A549 (cell line): ENCODE results near the gene ARL2BP. TPM values are rescaled to one million over a fixed set of nuclear protein-coding genes. Genes with fewer than 3 reads are reported as not detected.
"Not testable (repeated sequence)": the region's sequence is repeated elsewhere in the genome, so short reads cannot be mapped to it uniquely, and the experiment has no call there.

Experiments
- ATAC-seq, 2 experiments: fragments of 200-7000 bp in 1 of 2; fragments of >200 bp in 1 of 2; cut with Nextera tagmentation in 1 of 2; cut with Tn5 transposase in 1 of 2; 3 replicates each; pipeline versions ENCODE4 v1.8.0 to v1.9.1; 2018 to 2020; ENCODE audit warnings: mild to moderate bottlenecking in 1 of 2, moderate library complexity in 1 of 2
- CTCF ChIA-PET: fragments of 300-600 bp; sonication (Branson Sonifier 250); formaldehyde crosslinking; extraction: SDS; loops from one replicate; lab custom pipeline; 2021; ENCODE audit warnings: antibody characterized with exemption, inconsistent platforms; lab: Yijun Ruan, JAX
- POLR2A ChIA-PET: fragments of 350-600 bp; formaldehyde crosslinking; extraction: SDS; loops from one replicate; lab custom pipeline; 2021; ENCODE audit warnings: antibody characterized with exemption, inconsistent platforms; lab: Yijun Ruan, JAX
- DNase-seq, 2 experiments: peaks; one replicate each; pipeline versions ENCODE4 v3.0.0 to v3.0.0-alpha.2; 2011 to 2016; ENCODE audit warnings: low read depth in 1 of 2, low spot score in 1 of 2
- FAIRE-seq: peaks from 2 replicates; lab custom pipeline; 2011; peaks lifted over from hg19 to GRCh38; lab: Jason Lieb, UNC
- H3K27ac ChIP-seq, 2 experiments: fragments of >200 bp; sonication (Bioruptor Twin); formaldehyde crosslinking; 3 replicates each; pipeline ENCODE4 v1.5.1; 2016 to 2017
- H3K4me1 ChIP-seq: fragments of >200 bp; sonication (Bioruptor Twin); formaldehyde crosslinking; 3 replicates; pipeline ENCODE4 v1.6.1; 2016
- H3K4me2 ChIP-seq: fragments of >200 bp; sonication (Bioruptor Twin); formaldehyde crosslinking; 3 replicates; pipeline ENCODE4 v1.6.1; 2016
- H3K4me3 ChIP-seq: fragments of >200 bp; sonication (Bioruptor Twin); formaldehyde crosslinking; 3 replicates; pipeline ENCODE4 v1.5.1; 2016
- H3K9me3 ChIP-seq: fragments of >200 bp; sonication (Bioruptor Twin); formaldehyde crosslinking; 3 replicates; pipeline ENCODE4 v1.6.1; 2016
- BHLHE40 ChIP-seq: IDR thresholded peaks from 2 replicates; pipeline ENCODE4 v1.6.1; 2012; ENCODE audit warnings: low read depth, low read length, inconsistent platforms
- CBX2 ChIP-seq: fragments of 200-600 bp; sonication (generic); IDR thresholded peaks from 2 replicates; pipeline ENCODE4 v1.6.1; 2016; ENCODE audit warnings: low read depth, mild to moderate bottlenecking, borderline replicate concordance
- EHF ChIP-seq: fragments of 250-450 bp; sonication (Bioruptor Pico); IDR thresholded peaks from 2 replicates; pipeline ENCODE4 v1.5.0; 2020; ENCODE audit warnings: mild to moderate bottlenecking
- EHMT2 ChIP-seq: fragments of 200-600 bp; sonication (generic); IDR thresholded peaks from 2 replicates; pipeline ENCODE4 v1.6.1; 2016; ENCODE audit warnings: antibody characterized with exemption, low read depth, mild to moderate bottlenecking, moderate library complexity
- HOXB5 ChIP-seq: fragments of 250-450 bp; sonication (Bioruptor Pico); IDR thresholded peaks from 2 replicates; pipeline ENCODE4 v1.5.0; 2020; ENCODE audit warnings: mild to moderate bottlenecking, moderate library complexity
- KDM1A ChIP-seq: fragments of 200-600 bp; sonication (generic); IDR thresholded peaks from 2 replicates; pipeline ENCODE4 v1.6.1; 2016; ENCODE audit warnings: low read depth, mild to moderate bottlenecking
- MAZ ChIP-seq: fragments of 150-350 bp; IDR thresholded peaks from 2 replicates; pipeline ENCODE4 v1.6.1; 2014; ENCODE audit warnings: antibody characterized with exemption, low read depth, low read length, borderline replicate concordance
- MYC ChIP-seq: IDR thresholded peaks from 2 replicates; pipeline ENCODE4 v1.6.1; 2012; ENCODE audit warnings: mild to moderate bottlenecking, inconsistent platforms, low read length, improper control_type of control experiment, borderline replicate concordance
- POLR2AphosphoS2 ChIP-seq: conservative IDR thresholded peaks from 2 replicates; pipeline ENCODE4 v1.6.1; 2012; ENCODE audit warnings: low read length, improper control_type of control experiment, inconsistent platforms
- RAD21 ChIP-seq, 2 experiments: fragments of >200 bp in 1 of 2; sonication (Bioruptor Twin) in 1 of 2; formaldehyde crosslinking in 1 of 2; IDR thresholded peaks in 1 of 2; conservative IDR thresholded peaks in 1 of 2; 2 replicates in 1 of 2; 3 replicates in 1 of 2; pipeline ENCODE4 v1.6.1; 2012 to 2018; ENCODE audit warnings: inconsistent platforms in 1 of 2
- RNF2 ChIP-seq: fragments of 200-600 bp; sonication (generic); IDR thresholded peaks from 2 replicates; pipeline ENCODE4 v1.6.1; 2016; ENCODE audit warnings: low read depth, mild to moderate bottlenecking, antibody characterized with exemption, moderate library complexity, borderline replicate concordance
- SMC3 ChIP-seq: fragments of >200 bp; sonication (Bioruptor Twin); formaldehyde crosslinking; IDR thresholded peaks from 3 replicates; pipeline ENCODE4 v1.6.1; 2018; ENCODE audit warnings: inconsistent platforms
- ZC3H11A ChIP-seq: fragments of 450-650 bp; IDR thresholded peaks from 2 replicates; pipeline ENCODE4 v1.6.1; 2014; ENCODE audit warnings: antibody characterized with exemption, mild to moderate bottlenecking
- WGBS: methylation state at CpG from one replicate; pipeline ENCODE4 v1.1.6; 2017; ENCODE audit errors: missing lambda C conversion rate; 5-methylcytosine and 5-hydroxymethylcytosine counted together
- polyA plus RNA-seq, 4 experiments: library from polyadenylated mRNA; depleted of rRNA in 3 of 4; stranded (reverse); fragments of >200 nt; fragmentation: RNase III in 1 of 4; extraction: RNeasy Plus Mini Kit Qiagen cat#74134 plus additional on column Dnase treatment in 1 of 4; gene quantifications; 2 replicates in 3 of 4; 3 replicates in 1 of 4; pipeline ENCODE4 v1.2.3, GENCODE V29; 2011 to 2017
- TF ChIP-seq, protein P1 (sequence below): IDR thresholded peaks from 2 replicates; pipeline ENCODE4 v1.6.1; 2012
- TF ChIP-seq, protein P2 (sequence below): fragments of 200-600 bp; sonication (generic); IDR thresholded peaks from 2 replicates; pipeline ENCODE4 v1.6.1; 2016; ENCODE audit warnings: antibody characterized with exemption, mild to moderate bottlenecking, moderate library complexity
- TF ChIP-seq, protein P3 (sequence below): fragments of 450-650 bp; IDR thresholded peaks from 2 replicates; pipeline ENCODE4 v1.6.1; 2014; ENCODE audit warnings: antibody characterized with exemption
- TF ChIP-seq, protein P4 (sequence below): IDR thresholded peaks from 2 replicates; pipeline ENCODE4 v1.6.1; 2012; ENCODE audit warnings: low read depth, borderline replicate concordance
- TF ChIP-seq, protein P5 (sequence below): fragments of 250-450 bp; sonication (Bioruptor Pico); IDR thresholded peaks from 2 replicates; pipeline ENCODE4 v1.5.0; 2020; ENCODE audit warnings: low read depth, mild to moderate bottlenecking, moderate library complexity
- TF ChIP-seq, protein P6 (sequence below): fragments of >200 bp; sonication (Bioruptor Twin); formaldehyde crosslinking; IDR thresholded peaks from 2 replicates; pipeline ENCODE4 v1.6.1; 2016
- TF ChIP-seq, protein P7 (sequence below): fragments of 150-350 bp; IDR thresholded peaks from 2 replicates; pipeline ENCODE4 v1.6.1; 2014; ENCODE audit warnings: low read depth, mild to moderate bottlenecking, low read length

The ARL2BP gene
- polyA plus RNA-seq, 2 of the 4 experiments (the other 2 are of a cell fraction) = 67.0 to 126 TPM

DNA sequence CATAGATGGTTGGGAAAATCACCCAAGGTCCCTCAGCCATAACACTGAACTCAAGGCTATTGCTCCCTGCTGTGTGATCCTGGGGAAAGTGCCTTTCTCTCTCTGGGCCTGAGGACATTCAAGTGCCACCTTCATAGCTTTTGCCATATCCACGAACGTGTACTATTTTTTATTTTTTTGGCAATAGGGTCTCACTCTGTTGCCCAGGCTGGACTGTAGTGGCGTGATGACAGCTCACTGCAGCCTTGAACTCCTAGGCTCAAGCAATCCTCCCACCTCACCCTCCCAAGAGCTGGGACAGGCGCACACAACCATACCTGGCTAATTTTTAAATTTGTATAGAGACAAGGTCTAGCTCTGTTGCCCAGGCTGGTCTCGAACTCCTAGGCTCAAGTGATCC lies 28.8 kb downstream of the ARL2BP start:
- CTCF ChIA-PET = no interaction called here
- H3K9me3 ChIP-seq = no peaks in the 10 kb centered on the region
- H3K4me1 ChIP-seq = peaks cover 18% of the 10 kb centered on the region
- H3K4me2 ChIP-seq = no peak overlapping the region
- no peak for DNase-seq
- H3K27ac ChIP-seq = no peak overlapping the region
- no peak for TF ChIP-seq SMC3
- TF ChIP-seq, protein P1, sequence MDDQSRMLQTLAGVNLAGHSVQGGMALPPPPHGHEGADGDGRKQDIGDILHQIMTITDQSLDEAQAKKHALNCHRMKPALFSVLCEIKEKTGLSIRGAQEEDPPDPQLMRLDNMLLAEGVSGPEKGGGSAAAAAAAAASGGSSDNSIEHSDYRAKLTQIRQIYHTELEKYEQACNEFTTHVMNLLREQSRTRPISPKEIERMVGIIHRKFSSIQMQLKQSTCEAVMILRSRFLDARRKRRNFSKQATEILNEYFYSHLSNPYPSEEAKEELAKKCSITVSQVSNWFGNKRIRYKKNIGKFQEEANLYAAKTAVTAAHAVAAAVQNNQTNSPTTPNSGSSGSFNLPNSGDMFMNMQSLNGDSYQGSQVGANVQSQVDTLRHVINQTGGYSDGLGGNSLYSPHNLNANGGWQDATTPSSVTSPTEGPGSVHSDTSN = no peak
- no peak for TF ChIP-seq BHLHE40
- TF ChIP-seq, all 56 proteins: peak for 0
- no peak for FAIRE-seq
- 91% methylated on average over 5 of the region's 5 CpGs for WGBS
- ATAC-seq = no peak
- H3K4me3 ChIP-seq = no peak overlapping the region
- POLR2A ChIA-PET = no interaction called here

DNA sequence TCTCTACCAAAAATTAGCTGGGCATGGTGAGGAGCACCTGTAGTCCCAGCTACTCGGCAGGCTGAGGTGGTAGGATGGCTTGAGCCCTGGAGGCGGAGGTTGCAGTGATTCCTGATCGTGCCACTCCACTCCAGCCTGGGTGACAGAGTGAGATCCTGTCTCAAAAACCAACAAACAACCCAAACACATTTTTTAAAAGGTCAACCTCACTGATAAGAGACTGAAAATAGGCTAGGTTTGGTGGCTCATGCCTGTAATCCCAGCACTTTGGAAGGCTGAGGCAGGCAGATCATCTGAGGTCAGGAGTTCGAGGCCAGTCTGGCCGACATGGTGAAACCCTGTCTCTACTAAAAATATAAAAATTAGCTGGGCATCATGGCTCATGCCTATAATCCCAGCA lies 30.9 kb downstream of the ARL2BP start:
- ATAC-seq, POLR2A ChIA-PET, FAIRE-seq, H3K27ac ChIP-seq, H3K4me3 ChIP-seq, H3K4me2 ChIP-seq, H3K9me3 ChIP-seq, DNase-seq: not testable (repeated sequence)
- 83% methylated on average over 5 of the region's 5 CpGs for WGBS
- peaks cover 28% of the 10 kb centered on the region for H3K4me1 ChIP-seq
- CTCF ChIA-PET = interaction anchor here (1.6 kb wide), 1 partner anchor 146 kb away, joined by 3 read pairs; no protein-coding TSS in a partner anchor

DNA sequence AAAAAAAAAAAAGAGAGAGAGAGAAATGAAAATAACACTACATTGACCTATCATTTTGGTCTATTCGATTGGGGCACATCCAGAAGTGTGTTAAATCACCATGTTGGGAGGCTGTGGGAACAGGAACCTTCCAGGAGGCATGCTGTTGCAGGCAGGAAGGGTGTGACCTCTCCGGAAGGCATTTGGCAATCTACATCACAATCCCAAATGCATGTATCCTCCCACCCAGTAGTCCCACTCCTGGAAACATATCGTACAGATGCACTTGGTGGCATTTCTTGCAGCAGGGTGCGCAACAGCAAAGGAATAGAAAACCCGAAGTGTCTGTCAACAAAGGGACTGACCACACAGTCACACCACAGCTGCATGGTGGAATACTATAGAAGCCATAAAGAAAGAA lies 31.5 kb downstream of the ARL2BP start:
- FAIRE-seq (no peak), ATAC-seq (no peak), DNase-seq (no peak)
- Histone ChIP-seq H3K4me3 (no peak overlapping the region), H3K4me1 (peaks cover 28% of the 10 kb centered on the region), H3K27ac (no peak overlapping the region), H3K9me3 (no peaks in the 10 kb centered on the region), H3K4me2 (peak overlapping the region; percentile 41; the same call in 1 of the 3 replicates)
- TF ChIP-seq EHMT2 = no peak
- no peak for TF ChIP-seq MAZ
- TF ChIP-seq RNF2 = no peak
- TF ChIP-seq BHLHE40 = no peak
- TF ChIP-seq, protein P2, sequence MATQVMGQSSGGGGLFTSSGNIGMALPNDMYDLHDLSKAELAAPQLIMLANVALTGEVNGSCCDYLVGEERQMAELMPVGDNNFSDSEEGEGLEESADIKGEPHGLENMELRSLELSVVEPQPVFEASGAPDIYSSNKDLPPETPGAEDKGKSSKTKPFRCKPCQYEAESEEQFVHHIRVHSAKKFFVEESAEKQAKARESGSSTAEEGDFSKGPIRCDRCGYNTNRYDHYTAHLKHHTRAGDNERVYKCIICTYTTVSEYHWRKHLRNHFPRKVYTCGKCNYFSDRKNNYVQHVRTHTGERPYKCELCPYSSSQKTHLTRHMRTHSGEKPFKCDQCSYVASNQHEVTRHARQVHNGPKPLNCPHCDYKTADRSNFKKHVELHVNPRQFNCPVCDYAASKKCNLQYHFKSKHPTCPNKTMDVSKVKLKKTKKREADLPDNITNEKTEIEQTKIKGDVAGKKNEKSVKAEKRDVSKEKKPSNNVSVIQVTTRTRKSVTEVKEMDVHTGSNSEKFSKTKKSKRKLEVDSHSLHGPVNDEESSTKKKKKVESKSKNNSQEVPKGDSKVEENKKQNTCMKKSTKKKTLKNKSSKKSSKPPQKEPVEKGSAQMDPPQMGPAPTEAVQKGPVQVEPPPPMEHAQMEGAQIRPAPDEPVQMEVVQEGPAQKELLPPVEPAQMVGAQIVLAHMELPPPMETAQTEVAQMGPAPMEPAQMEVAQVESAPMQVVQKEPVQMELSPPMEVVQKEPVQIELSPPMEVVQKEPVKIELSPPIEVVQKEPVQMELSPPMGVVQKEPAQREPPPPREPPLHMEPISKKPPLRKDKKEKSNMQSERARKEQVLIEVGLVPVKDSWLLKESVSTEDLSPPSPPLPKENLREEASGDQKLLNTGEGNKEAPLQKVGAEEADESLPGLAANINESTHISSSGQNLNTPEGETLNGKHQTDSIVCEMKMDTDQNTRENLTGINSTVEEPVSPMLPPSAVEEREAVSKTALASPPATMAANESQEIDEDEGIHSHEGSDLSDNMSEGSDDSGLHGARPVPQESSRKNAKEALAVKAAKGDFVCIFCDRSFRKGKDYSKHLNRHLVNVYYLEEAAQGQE = no peak
- TF ChIP-seq KDM1A = no peak
- TF ChIP-seq HOXB5 (CRISPR knock-in tag) = no peak
- TF ChIP-seq, protein P3, sequence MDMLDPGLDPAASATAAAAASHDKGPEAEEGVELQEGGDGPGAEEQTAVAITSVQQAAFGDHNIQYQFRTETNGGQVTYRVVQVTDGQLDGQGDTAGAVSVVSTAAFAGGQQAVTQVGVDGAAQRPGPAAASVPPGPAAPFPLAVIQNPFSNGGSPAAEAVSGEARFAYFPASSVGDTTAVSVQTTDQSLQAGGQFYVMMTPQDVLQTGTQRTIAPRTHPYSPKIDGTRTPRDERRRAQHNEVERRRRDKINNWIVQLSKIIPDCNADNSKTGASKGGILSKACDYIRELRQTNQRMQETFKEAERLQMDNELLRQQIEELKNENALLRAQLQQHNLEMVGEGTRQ = no peak
- no peak for TF ChIP-seq RAD21 (conservative IDR thresholded peaks at IDR 0.05 in 1 of 2, IDR thresholded peaks at IDR 0.05 in 1 of 2)
- no peak for TF ChIP-seq EHF
- no peak for TF ChIP-seq MYC
- no peak for TF ChIP-seq ZC3H11A
- TF ChIP-seq CBX2 = no peak
- TF ChIP-seq, protein P4, sequence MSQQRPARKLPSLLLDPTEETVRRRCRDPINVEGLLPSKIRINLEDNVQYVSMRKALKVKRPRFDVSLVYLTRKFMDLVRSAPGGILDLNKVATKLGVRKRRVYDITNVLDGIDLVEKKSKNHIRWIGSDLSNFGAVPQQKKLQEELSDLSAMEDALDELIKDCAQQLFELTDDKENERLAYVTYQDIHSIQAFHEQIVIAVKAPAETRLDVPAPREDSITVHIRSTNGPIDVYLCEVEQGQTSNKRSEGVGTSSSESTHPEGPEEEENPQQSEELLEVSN = no peak
- TF ChIP-seq, protein P5, sequence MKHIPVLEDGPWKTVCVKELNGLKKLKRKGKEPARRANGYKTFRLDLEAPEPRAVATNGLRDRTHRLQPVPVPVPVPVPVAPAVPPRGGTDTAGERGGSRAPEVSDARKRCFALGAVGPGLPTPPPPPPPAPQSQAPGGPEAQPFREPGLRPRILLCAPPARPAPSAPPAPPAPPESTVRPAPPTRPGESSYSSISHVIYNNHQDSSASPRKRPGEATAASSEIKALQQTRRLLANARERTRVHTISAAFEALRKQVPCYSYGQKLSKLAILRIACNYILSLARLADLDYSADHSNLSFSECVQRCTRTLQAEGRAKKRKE (CRISPR knock-in tag) = no peak
- TF ChIP-seq, protein P6, sequence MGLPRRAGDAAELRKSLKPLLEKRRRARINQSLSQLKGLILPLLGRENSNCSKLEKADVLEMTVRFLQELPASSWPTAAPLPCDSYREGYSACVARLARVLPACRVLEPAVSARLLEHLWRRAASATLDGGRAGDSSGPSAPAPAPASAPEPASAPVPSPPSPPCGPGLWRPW = no peak
- TF ChIP-seq, protein P7, sequence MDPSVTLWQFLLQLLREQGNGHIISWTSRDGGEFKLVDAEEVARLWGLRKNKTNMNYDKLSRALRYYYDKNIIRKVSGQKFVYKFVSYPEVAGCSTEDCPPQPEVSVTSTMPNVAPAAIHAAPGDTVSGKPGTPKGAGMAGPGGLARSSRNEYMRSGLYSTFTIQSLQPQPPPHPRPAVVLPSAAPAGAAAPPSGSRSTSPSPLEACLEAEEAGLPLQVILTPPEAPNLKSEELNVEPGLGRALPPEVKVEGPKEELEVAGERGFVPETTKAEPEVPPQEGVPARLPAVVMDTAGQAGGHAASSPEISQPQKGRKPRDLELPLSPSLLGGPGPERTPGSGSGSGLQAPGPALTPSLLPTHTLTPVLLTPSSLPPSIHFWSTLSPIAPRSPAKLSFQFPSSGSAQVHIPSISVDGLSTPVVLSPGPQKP = no peak
- TF ChIP-seq POLR2AphosphoS2 = no peak
- CTCF ChIA-PET = interaction anchor here (1.6 to 2.5 kb wide), 2 partner anchors 23 to 146 kb away, joined by 3 to 13 read pairs; no protein-coding TSS in a partner anchor
- POLR2A ChIA-PET = no interaction called here
- 69% methylated on average over 5 of the region's 5 CpGs for WGBS
